ENCODE results near the gene GRK4.

DNA sequence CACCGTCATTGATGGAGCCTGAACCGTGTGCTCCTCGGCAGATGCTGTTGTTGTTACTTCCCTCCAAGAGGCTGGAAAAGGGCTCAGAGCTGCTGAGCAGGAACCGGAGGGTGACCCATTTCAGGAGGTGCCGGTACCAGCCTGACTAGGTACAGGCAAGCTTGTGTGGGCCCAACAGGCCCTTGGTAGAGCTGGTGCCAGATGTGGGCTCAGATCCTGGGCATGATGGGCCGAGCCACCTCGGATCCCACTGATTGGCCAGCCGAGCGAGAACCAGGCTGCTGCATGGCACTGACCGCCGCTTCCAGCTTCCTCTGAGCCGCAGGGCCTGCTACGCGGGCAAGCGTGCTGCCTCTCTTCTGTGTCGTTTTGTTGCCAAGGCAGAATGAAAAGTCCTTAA, 33.9 kb upstream of the GRK4 start:
- no peak for TF ChIP-seq EZH2 (IDR thresholded peaks at IDR 0.05; ENCODE audit: borderline replicate concordance, low read depth, low read length, severe bottlenecking)
- TF ChIP-seq, protein P1, sequence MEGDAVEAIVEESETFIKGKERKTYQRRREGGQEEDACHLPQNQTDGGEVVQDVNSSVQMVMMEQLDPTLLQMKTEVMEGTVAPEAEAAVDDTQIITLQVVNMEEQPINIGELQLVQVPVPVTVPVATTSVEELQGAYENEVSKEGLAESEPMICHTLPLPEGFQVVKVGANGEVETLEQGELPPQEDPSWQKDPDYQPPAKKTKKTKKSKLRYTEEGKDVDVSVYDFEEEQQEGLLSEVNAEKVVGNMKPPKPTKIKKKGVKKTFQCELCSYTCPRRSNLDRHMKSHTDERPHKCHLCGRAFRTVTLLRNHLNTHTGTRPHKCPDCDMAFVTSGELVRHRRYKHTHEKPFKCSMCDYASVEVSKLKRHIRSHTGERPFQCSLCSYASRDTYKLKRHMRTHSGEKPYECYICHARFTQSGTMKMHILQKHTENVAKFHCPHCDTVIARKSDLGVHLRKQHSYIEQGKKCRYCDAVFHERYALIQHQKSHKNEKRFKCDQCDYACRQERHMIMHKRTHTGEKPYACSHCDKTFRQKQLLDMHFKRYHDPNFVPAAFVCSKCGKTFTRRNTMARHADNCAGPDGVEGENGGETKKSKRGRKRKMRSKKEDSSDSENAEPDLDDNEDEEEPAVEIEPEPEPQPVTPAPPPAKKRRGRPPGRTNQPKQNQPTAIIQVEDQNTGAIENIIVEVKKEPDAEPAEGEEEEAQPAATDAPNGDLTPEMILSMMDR (IDR thresholded peaks at IDR 0.05; ENCODE audit: borderline replicate concordance, extremely low read depth, low read length, poor library complexity, severe bottlenecking), result no peak

All from DND-41 (cell line).